Neutrophil (primary cell): ENCODE data around the gene PRLR.

Source experiments
- H3K27ac ChIP-seq: fragments of 200-600 bp; sonication (generic); 2 replicates; pipeline ENCODE4 v1.5.1; 2016; ENCODE audit warnings: mild to moderate bottlenecking, moderate library complexity
- H3K27me3 ChIP-seq: fragments of 200-600 bp; sonication (generic); 2 replicates; pipeline ENCODE4 v1.6.0; 2016; ENCODE audit warnings: mild to moderate bottlenecking
- H3K36me3 ChIP-seq: fragments of 200-600 bp; sonication (generic); 2 replicates; pipeline ENCODE4 v1.5.1; 2017
- H3K4me1 ChIP-seq, 2 experiments: fragments of 200-600 bp in 1 of 2; sonication (generic) in 1 of 2; 1 replicate in 1 of 2; 2 replicates in 1 of 2; pipeline versions ENCODE4 v1.5.1 to v1.6.1; 2013 to 2016; ENCODE audit warnings: low read depth in 1 of 2, low read length in 1 of 2, mild to moderate bottlenecking in 1 of 2, moderate library complexity in 1 of 2; ENCODE audit not compliant: control insufficient read depth in 1 of 2, insufficient read depth in 1 of 2
- H3K4me3 ChIP-seq, 2 experiments: fragments of 200-600 bp in 1 of 2; sonication (generic) in 1 of 2; 1 replicate in 1 of 2; 2 replicates in 1 of 2; pipeline ENCODE4 v1.5.1; 2013 to 2016; ENCODE audit warnings: low read depth in 1 of 2, low read length in 1 of 2, mild to moderate bottlenecking in 1 of 2, moderate library complexity in 1 of 2
- H3K9me3 ChIP-seq: fragments of 200-600 bp; sonication (generic); 2 replicates; pipeline ENCODE4 v1.5.1; 2016
- TF ChIP-seq, protein P1 (sequence below): fragments of 200-600 bp; sonication (generic); IDR thresholded peaks from 2 replicates; pipeline ENCODE4 v1.5.1; 2016; ENCODE audit warnings: antibody characterized with exemption

Gene PRLR

DNA sequence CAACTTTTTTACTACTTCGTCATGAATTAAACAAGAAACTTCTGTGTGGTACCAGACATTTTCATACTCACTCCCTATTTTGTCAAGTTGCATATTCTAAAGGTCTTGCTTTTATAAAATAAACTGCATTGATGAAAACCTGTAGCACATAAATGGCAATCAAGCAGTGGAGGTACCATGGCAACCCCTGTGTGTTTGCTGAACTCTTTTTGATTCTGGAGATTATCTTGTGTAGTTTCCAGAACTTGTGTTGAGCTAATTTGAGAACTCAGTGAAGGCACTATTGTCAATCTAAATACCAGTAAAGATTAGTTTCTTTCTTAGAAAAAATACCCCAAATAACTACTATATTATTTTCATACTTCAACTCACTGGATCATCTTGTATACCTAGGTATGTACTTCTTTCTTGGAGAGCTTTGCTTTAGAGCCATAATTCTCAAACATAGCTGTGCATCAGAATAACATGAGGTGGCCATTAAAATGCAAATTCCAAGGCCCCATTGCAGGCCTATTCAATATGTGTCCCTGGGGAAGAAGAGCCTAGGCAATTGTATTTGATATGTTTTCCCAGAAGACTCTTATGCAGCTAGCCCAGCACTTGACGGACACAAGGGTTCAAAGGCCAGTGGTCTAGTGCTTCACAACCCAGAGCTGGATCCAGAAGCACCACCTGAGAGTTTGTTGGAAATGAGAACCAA, 9.8 kb upstream of the PRLR start:
- Histone ChIP-seq H3K27me3 (peaks cover 5% of the 10 kb centered on the region), H3K9me3 (no peaks in the 10 kb centered on the region), H3K4me3 (no peak overlapping the region), H3K4me1 (no peaks in the 10 kb centered on the region), H3K36me3 (no peaks in the 10 kb centered on the region), H3K27ac (no peak overlapping the region)
- TF ChIP-seq, protein P1, sequence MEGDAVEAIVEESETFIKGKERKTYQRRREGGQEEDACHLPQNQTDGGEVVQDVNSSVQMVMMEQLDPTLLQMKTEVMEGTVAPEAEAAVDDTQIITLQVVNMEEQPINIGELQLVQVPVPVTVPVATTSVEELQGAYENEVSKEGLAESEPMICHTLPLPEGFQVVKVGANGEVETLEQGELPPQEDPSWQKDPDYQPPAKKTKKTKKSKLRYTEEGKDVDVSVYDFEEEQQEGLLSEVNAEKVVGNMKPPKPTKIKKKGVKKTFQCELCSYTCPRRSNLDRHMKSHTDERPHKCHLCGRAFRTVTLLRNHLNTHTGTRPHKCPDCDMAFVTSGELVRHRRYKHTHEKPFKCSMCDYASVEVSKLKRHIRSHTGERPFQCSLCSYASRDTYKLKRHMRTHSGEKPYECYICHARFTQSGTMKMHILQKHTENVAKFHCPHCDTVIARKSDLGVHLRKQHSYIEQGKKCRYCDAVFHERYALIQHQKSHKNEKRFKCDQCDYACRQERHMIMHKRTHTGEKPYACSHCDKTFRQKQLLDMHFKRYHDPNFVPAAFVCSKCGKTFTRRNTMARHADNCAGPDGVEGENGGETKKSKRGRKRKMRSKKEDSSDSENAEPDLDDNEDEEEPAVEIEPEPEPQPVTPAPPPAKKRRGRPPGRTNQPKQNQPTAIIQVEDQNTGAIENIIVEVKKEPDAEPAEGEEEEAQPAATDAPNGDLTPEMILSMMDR = no peak

DNA sequence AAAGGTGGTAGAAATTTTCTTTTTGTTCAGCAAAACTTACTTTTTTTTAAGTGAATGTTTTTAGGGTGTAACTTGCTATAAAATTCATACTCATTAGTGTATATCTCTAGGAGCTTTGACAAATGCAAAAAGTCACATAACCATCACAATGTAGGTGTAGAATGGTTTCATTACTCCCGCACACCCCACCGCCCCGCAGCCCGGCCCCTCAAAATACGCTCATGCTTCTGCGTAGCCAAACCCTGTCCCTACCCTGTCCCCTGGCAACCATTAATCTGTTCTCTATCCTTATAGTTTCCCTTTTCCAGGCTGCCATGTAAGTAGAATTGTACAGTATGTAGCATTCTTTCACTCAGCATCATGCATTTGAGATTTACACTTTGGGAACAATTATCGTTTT, 9.2 kb upstream of the PRLR start:
- Histone ChIP-seq H3K27me3 (peaks cover 5% of the 10 kb centered on the region), H3K4me3 (no peak overlapping the region), H3K9me3 (no peaks in the 10 kb centered on the region), H3K27ac (no peak overlapping the region), H3K36me3 (no peaks in the 10 kb centered on the region), H3K4me1 (no peaks in the 10 kb centered on the region)
- TF ChIP-seq, protein P1 = no peak

- Histone ChIP-seq H3K36me3 (no peaks in the 10 kb centered on the region), H3K4me3 (no peak overlapping the region)
- TF ChIP-seq, protein P1 = no peak
These were observed 7.5 kb upstream of the PRLR start for GRCh38 chr5:35237580-35238376.

GRCh38 chr5:35236770-35237169, 6.5 kb upstream of the PRLR start:
- Histone ChIP-seq H3K27ac (no peak overlapping the region), H3K4me1 (no peaks in the 10 kb centered on the region), H3K27me3 (peaks cover 8% of the 10 kb centered on the region), H3K36me3 (no peaks in the 10 kb centered on the region), H3K9me3 (no peaks in the 10 kb centered on the region), H3K4me3 (no peak overlapping the region)
- TF ChIP-seq, protein P1 = no peak

More at GRCh38 chr5:35237580-35238376, 7.5 kb upstream of the PRLR start:
- Histone ChIP-seq H3K27me3 (peaks cover 5% of the 10 kb centered on the region), H3K4me1 (no peaks in the 10 kb centered on the region), H3K9me3 (no peaks in the 10 kb centered on the region), H3K27ac (no peak overlapping the region)

DNA sequence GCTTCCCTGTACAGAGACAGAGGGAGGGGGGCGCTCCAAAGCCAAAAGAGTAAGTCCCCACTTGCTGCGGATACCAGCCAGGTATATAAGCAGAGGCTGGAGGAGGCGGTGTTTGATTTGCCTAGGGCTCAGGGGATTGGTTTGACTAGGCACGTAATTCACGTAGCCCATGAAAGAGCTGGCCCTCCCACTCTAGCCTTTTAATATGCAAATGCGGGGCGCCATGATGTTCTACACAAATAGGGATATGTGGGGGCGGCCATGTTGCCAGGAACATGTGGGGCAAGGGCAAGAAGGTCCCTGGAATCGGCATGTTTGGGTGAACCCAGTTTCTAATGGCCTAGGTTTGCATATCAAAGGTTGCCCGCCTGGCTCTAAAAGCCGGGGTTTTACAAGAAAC, 3.3 kb upstream of the PRLR start:
- Histone ChIP-seq H3K27me3 (peaks cover 40% of the 10 kb centered on the region), H3K36me3 (no peaks in the 10 kb centered on the region), H3K4me1 (peaks cover 9 to 10% of the 10 kb centered on the region in 2 experiments), H3K27ac (no peak overlapping the region), H3K9me3 (no peaks in the 10 kb centered on the region), H3K4me3 (no peak overlapping the region)
- TF ChIP-seq, protein P1 = no peak
